Measurements from ENCODE around the gene PTPRE. TPM values are rescaled to one million over a fixed set of nuclear protein-coding genes. Genes with fewer than 3 reads are reported as not detected.
A peak's percentile ranks its signal among the peaks of the same experiment; 100 is the strongest.

Gene PTPRE
- total RNA-seq, 3 donors from 2014 or later, result 11.8 to 42.9 (median 25.6) TPM

- Histone ChIP-seq H3K4me1 (no peaks in the 10 kb centered on the region), H3K36me3 (no peaks in the 10 kb centered on the region), H3K4me3 (no peak overlapping the region), H3K27ac (no peak overlapping the region), H3K27me3 (no peaks in the 10 kb centered on the region), H3K9me3 (no peaks in the 10 kb centered on the region)
- DNase-seq (ENCODE audit: low spot score in 2 of 2), result no peak
- intact Hi-C loops (cut with DNase I; ENCODE audit: low total_unique reads), result no loop called here
- TF ChIP-seq POLR2AphosphoS5 (IDR thresholded peaks at IDR 0.05), result no peak
- no peak for TF ChIP-seq POLR2A (IDR thresholded peaks at IDR 0.05)
- no peak for TF ChIP-seq CTCF (IDR thresholded peaks at IDR 0.05)
Observed at GRCh38 chr10:127966875-127967274, 60.0 kb downstream of the PTPRE start.

GRCh38 chr10:127968027-127968441 is 61.1 kb downstream of the PTPRE start:
- Histone ChIP-seq H3K36me3 (no peaks in the 10 kb centered on the region), H3K27me3 (no peaks in the 10 kb centered on the region), H3K4me3 (no peak overlapping the region), H3K27ac (peak overlapping the region in 1 of 2 donors; percentile 43), H3K4me1 (no peaks in the 10 kb centered on the region), H3K9me3 (no peaks in the 10 kb centered on the region)
- no peak for DNase-seq (ENCODE audit: low spot score in 2 of 2)
- no peak for TF ChIP-seq POLR2AphosphoS5 (IDR thresholded peaks at IDR 0.05)
- TF ChIP-seq CTCF (IDR thresholded peaks at IDR 0.05), result no peak
- TF ChIP-seq POLR2A (IDR thresholded peaks at IDR 0.05), result no peak
- intact Hi-C loops (cut with DNase I; ENCODE audit: low total_unique reads), result no loop called here

- no peaks in the 10 kb centered on the region for H3K4me1 ChIP-seq
- DNase-seq (ENCODE audit: low spot score in 2 of 2), result no peak
- no peaks in the 10 kb centered on the region for H3K36me3 ChIP-seq
- no peaks in the 10 kb centered on the region for H3K9me3 ChIP-seq
- intact Hi-C loops (cut with DNase I; ENCODE audit: low total_unique reads), result no loop called here
- no peak overlapping the region for H3K4me3 ChIP-seq
- no peaks in the 10 kb centered on the region for H3K27me3 ChIP-seq
- peak overlapping the region in 1 of 2 donors; percentile 43 for H3K27ac ChIP-seq
- TF ChIP-seq POLR2AphosphoS5 (IDR thresholded peaks at IDR 0.05), result no peak
- no peak for TF ChIP-seq POLR2A (IDR thresholded peaks at IDR 0.05)
- no peak for TF ChIP-seq CTCF (IDR thresholded peaks at IDR 0.05)
Observed at GRCh38 chr10:127968659-127969058, 61.8 kb downstream of the PTPRE start.

GRCh38 chr10:127971101-127971946 is 64.4 kb downstream of the PTPRE start:
- intact Hi-C loops (cut with DNase I; ENCODE audit: low total_unique reads), result no loop called here
- Histone ChIP-seq H3K27me3 (no peaks in the 10 kb centered on the region), H3K4me1 (no peaks in the 10 kb centered on the region), H3K36me3 (no peaks in the 10 kb centered on the region), H3K27ac (no peak overlapping the region), H3K4me3 (no peak overlapping the region), H3K9me3 (no peaks in the 10 kb centered on the region)
- no peak for DNase-seq (ENCODE audit: low spot score in 2 of 2)
- TF ChIP-seq CTCF (IDR thresholded peaks at IDR 0.05), result no peak
- TF ChIP-seq POLR2A (IDR thresholded peaks at IDR 0.05), result no peak
- no peak for TF ChIP-seq POLR2AphosphoS5 (IDR thresholded peaks at IDR 0.05)

- no peak for DNase-seq (ENCODE audit: low spot score in 2 of 2)
- no peak for TF ChIP-seq CTCF (IDR thresholded peaks at IDR 0.05)
- H3K27me3 ChIP-seq, result no peaks in the 10 kb centered on the region
- H3K4me3 ChIP-seq, result no peak overlapping the region
- H3K4me1 ChIP-seq, result no peaks in the 10 kb centered on the region
- no peak overlapping the region for H3K27ac ChIP-seq
- intact Hi-C loops (cut with DNase I; ENCODE audit: low total_unique reads), result no loop called here
- H3K9me3 ChIP-seq, result no peaks in the 10 kb centered on the region
- no peaks in the 10 kb centered on the region for H3K36me3 ChIP-seq
Observed at GRCh38 chr10:127971963-127972615, 65.2 kb downstream of the PTPRE start.

Measured in breast epithelium (tissue), 4 donors.